GM12878 (cell line): ENCODE data around the gene USP54. TPM values are rescaled to one million over a fixed set of nuclear protein-coding genes. Genes with fewer than 3 reads are reported as not detected.
A peak's percentile ranks its signal among the peaks of the same experiment; 100 is the strongest.

Experiments used
- CEBPB ChIP-seq, 2 experiments: fragments of 150-350 bp in 1 of 2; IDR thresholded peaks; 2 replicates each; pipeline ENCODE4 v1.6.1; 2012 to 2014; ENCODE audit warnings: low read depth in 2 of 2, low read length in 2 of 2, borderline replicate concordance in 1 of 2, inconsistent platforms in 1 of 2
- IKZF1 ChIP-seq: fragments of 450-650 bp; conservative IDR thresholded peaks from 2 replicates; pipeline ENCODE4 v1.6.1; 2017; ENCODE audit warnings: antibody characterized with exemption, mild to moderate bottlenecking
- JUNB ChIP-seq: IDR thresholded peaks from 2 replicates; pipeline ENCODE4 v1.6.1; 2016; ENCODE audit warnings: antibody characterized with exemption, mild to moderate bottlenecking
- NBN ChIP-seq: fragments of 450-650 bp; IDR thresholded peaks from 2 replicates; pipeline ENCODE4 v1.6.1; 2016
- SIN3A ChIP-seq: IDR thresholded peaks from 2 replicates; pipeline ENCODE4 v1.6.1; 2012; ENCODE audit warnings: low read depth, low read length, improper control_type of control experiment
- ZNF24 ChIP-seq: fragments of 450-650 bp; IDR thresholded peaks from 2 replicates; pipeline ENCODE4 v1.6.1; 2017; ENCODE audit warnings: antibody characterized with exemption, mild to moderate bottlenecking
- polyA plus RNA-seq, 11 experiments: library from polyadenylated mRNA; depleted of rRNA in 4 of 11; unstranded in 6 of 11; stranded (reverse) in 5 of 11; fragments of >200 nt; fragmentation: Nextera tagmentation in 4 of 11; fragmentation: Illumina TruSeq in 1 of 11; extraction: Ambion mirVana in 4 of 11; extraction: Trizol in 1 of 11; gene quantifications; 1 replicate in 1 of 11; 2 replicates in 10 of 11; pipeline versions ENCODE4 v1.2.1 to v1.2.3, GENCODE V29; 2011 to 2016; ENCODE audit warnings: inconsistent platforms in 2 of 11, missing spikeins in 2 of 11, low read depth in 1 of 11
- total RNA-seq, 4 experiments: library from RNA; depleted of rRNA in 3 of 4; stranded (reverse); fragments of >200 nt in 3 of 4; fragmentation: Illumina TruSeq in 1 of 4; extraction: Trizol in 1 of 4; gene quantifications; 2 replicates each; pipeline versions ENCODE4 v1.2.1 to v1.2.3, GENCODE V29; 2013 to 2021
- TF ChIP-seq, protein P1 (sequence below): fragments of 450-650 bp; IDR thresholded peaks from 2 replicates; pipeline ENCODE4 v1.6.1; 2018; ENCODE audit warnings: mild to moderate bottlenecking, low read depth, moderate library complexity; ENCODE audit not compliant: partially characterized antibody
- TF ChIP-seq, protein P2 (sequence below): fragments of 450-650 bp; conservative IDR thresholded peaks from 2 replicates; pipeline ENCODE4 v1.6.1; 2017; ENCODE audit warnings: mild to moderate bottlenecking, moderate library complexity
- TF ChIP-seq, protein P3 (sequence below): IDR thresholded peaks from 2 replicates; pipeline ENCODE4 v1.6.1; 2011; ENCODE audit warnings: borderline replicate concordance, low read depth, mild to moderate bottlenecking, moderate library complexity, low read length; ENCODE audit not compliant: insufficient read depth, poor library complexity, severe bottlenecking
- TF ChIP-seq, protein P4 (sequence below): fragments of 450-650 bp; IDR thresholded peaks from 2 replicates; pipeline ENCODE4 v1.6.1; 2016; ENCODE audit warnings: mild to moderate bottlenecking

USP54 gene
- total and polyA plus RNA-seq, 10 of the 15 experiments (the other 5 are each of a cell fraction or from before 2014, with no cell fraction given): 0.93 to 10.5 (median 5.5) TPM

DNA sequence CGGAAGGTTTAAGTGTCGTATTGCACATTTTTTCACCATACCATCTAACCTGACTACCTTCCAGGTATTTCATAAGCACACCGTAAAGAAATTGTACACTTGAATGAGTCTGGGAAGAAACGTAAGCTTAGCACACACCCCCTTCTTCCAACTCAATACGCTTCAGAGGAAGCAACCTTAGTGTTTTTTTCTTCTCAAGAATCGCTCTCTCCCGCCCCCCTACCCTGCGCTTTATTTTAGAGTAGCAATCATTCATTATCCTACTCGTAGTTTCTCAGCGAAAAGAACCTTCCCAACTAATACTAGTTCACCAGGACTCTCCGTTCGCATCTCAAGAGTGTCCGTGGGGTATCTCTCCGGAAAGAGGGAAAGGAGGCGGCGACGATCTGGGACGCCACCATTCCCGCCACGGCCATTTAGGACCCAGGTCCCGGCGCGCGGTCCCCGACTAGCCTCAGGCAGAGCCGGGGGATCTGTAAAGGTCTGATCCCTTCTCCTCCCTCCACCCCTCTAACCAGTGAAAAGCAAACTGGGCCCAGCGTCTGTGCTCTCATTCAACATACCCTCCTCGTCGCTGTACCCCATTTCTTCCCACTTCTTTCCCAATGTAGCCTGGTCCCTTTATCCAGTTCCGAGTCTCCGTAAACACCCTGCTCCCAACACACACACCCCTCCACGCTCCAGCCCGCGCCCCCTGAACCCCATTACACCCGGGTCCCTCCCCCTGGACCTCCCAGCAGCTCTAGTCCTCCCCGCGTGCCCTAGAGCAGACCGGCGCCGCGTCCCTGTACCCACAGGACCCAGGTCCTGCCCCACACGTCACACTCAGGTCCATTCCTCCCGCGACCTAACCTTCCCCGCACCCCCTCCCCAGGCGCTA is 34.1 kb upstream of the USP54 start (continued):
- TF ChIP-seq, protein P1, sequence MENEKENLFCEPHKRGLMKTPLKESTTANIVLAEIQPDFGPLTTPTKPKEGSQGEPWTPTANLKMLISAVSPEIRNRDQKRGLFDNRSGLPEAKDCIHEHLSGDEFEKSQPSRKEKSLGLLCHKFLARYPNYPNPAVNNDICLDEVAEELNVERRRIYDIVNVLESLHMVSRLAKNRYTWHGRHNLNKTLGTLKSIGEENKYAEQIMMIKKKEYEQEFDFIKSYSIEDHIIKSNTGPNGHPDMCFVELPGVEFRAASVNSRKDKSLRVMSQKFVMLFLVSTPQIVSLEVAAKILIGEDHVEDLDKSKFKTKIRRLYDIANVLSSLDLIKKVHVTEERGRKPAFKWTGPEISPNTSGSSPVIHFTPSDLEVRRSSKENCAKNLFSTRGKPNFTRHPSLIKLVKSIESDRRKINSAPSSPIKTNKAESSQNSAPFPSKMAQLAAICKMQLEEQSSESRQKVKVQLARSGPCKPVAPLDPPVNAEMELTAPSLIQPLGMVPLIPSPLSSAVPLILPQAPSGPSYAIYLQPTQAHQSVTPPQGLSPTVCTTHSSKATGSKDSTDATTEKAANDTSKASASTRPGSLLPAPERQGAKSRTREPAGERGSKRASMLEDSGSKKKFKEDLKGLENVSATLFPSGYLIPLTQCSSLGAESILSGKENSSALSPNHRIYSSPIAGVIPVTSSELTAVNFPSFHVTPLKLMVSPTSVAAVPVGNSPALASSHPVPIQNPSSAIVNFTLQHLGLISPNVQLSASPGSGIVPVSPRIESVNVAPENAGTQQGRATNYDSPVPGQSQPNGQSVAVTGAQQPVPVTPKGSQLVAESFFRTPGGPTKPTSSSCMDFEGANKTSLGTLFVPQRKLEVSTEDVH: no peak
- TF ChIP-seq, protein P2, sequence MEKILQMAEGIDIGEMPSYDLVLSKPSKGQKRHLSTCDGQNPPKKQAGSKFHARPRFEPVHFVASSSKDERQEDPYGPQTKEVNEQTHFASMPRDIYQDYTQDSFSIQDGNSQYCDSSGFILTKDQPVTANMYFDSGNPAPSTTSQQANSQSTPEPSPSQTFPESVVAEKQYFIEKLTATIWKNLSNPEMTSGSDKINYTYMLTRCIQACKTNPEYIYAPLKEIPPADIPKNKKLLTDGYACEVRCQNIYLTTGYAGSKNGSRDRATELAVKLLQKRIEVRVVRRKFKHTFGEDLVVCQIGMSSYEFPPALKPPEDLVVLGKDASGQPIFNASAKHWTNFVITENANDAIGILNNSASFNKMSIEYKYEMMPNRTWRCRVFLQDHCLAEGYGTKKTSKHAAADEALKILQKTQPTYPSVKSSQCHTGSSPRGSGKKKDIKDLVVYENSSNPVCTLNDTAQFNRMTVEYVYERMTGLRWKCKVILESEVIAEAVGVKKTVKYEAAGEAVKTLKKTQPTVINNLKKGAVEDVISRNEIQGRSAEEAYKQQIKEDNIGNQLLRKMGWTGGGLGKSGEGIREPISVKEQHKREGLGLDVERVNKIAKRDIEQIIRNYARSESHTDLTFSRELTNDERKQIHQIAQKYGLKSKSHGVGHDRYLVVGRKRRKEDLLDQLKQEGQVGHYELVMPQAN: 0 out of 2 replicates have a peak, but pooled peaks have one; percentile 43
- TF ChIP-seq CEBPB (IDR thresholded peaks at IDR 0.05; ENCODE audit: borderline replicate concordance in 1 of 2, low read depth in 2 of 2, low read length in 2 of 2) (no peak), IKZF1 (0 out of 2 replicates have a peak, but pooled peaks have one; percentile 13), NBN (0 out of 2 replicates have a peak, but pooled peaks have one; percentile 9), SIN3A (no peak), JUNB (no peak), ZNF24 (no peak)
- TF ChIP-seq, protein P3, sequence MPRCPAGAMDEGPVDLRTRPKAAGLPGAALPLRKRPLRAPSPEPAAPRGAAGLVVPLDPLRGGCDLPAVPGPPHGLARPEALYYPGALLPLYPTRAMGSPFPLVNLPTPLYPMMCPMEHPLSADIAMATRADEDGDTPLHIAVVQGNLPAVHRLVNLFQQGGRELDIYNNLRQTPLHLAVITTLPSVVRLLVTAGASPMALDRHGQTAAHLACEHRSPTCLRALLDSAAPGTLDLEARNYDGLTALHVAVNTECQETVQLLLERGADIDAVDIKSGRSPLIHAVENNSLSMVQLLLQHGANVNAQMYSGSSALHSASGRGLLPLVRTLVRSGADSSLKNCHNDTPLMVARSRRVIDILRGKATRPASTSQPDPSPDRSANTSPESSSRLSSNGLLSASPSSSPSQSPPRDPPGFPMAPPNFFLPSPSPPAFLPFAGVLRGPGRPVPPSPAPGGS: no peak
- TF ChIP-seq, protein P4, sequence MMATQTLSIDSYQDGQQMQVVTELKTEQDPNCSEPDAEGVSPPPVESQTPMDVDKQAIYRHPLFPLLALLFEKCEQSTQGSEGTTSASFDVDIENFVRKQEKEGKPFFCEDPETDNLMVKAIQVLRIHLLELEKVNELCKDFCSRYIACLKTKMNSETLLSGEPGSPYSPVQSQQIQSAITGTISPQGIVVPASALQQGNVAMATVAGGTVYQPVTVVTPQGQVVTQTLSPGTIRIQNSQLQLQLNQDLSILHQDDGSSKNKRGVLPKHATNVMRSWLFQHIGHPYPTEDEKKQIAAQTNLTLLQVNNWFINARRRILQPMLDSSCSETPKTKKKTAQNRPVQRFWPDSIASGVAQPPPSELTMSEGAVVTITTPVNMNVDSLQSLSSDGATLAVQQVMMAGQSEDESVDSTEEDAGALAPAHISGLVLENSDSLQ: no peak
